OCI-LY7 (cell line): Measurements from ENCODE around the gene FBXL17. TPM values are rescaled to one million over a fixed set of nuclear protein-coding genes. Genes with fewer than 3 reads are reported as not detected.

Experiments used
- BruUV-seq: library from RNA; stranded (reverse); fragments of 400-500 nt; replicated peaks from 2 replicates; lab custom pipeline; 2021; lab: Mats Ljungman, UMichigan
- CTCF ChIA-PET: fragments of 300-600 bp; sonication (Branson Sonifier 250); formaldehyde crosslinking; loops from one replicate; lab custom pipeline; 2022; ENCODE audit warnings: antibody characterized with exemption; ENCODE audit not compliant: unreplicated experiment; lab: Charles Lee
- POLR2A ChIA-PET: fragments of 300-600 bp; sonication (Branson Sonifier 250); formaldehyde crosslinking; loops from one replicate; lab custom pipeline; 2022; ENCODE audit warnings: antibody characterized with exemption; lab: Charles Lee
- DNase-seq: peaks from one replicate; pipeline ENCODE4 v3.0.0-alpha.2; 2015; ENCODE audit warnings: low spot score
- H2AFZ ChIP-seq: fragments of 200-600 bp; sonication (generic), shearing (Covaris generic); 2 replicates; pipeline ENCODE4 v1.6.1; 2014; ENCODE audit warnings: mild to moderate bottlenecking, antibody characterized with exemption, low read length, moderate library complexity
- H3K27ac ChIP-seq: fragments of 200-600 bp; sonication (generic); 2 replicates; pipeline ENCODE4 v1.5.1; 2014; ENCODE audit warnings: mixed run types, low read depth, mild to moderate bottlenecking, moderate library complexity, low read length, inconsistent platforms; ENCODE audit not compliant: poor library complexity, severe bottlenecking
- H3K36me3 ChIP-seq: fragments of 200-600 bp; sonication (generic); 2 replicates; pipeline ENCODE4 v1.6.1; 2014; ENCODE audit warnings: mild to moderate bottlenecking, antibody characterized with exemption, low read length, moderate library complexity, mixed read lengths; ENCODE audit not compliant: insufficient read depth
- H3K4me1 ChIP-seq: fragments of 200-600 bp; sonication (generic); 2 replicates; pipeline ENCODE4 v1.5.1; 2014; ENCODE audit warnings: mild to moderate bottlenecking, low read length; ENCODE audit not compliant: insufficient read depth, poor library complexity, severe bottlenecking
- H3K4me2 ChIP-seq: fragments of 200-600 bp; sonication (generic); 2 replicates; pipeline ENCODE4 v1.6.1; 2014; ENCODE audit warnings: mild to moderate bottlenecking, low read length
- H3K4me3 ChIP-seq: fragments of 200-600 bp; sonication (generic); 2 replicates; pipeline ENCODE4 v1.5.1; 2014; ENCODE audit warnings: mild to moderate bottlenecking, low read depth, low read length; ENCODE audit not compliant: poor library complexity, severe bottlenecking
- H3K79me2 ChIP-seq: fragments of 200-600 bp; sonication (generic); 2 replicates; pipeline ENCODE4 v1.6.1; 2016; ENCODE audit warnings: low read depth, mild to moderate bottlenecking, low read length, moderate library complexity, mixed read lengths; ENCODE audit not compliant: insufficient read depth
- H3K9me2 ChIP-seq: fragments of 200-600 bp; sonication (generic); 2 replicates; pipeline ENCODE4 v1.6.1; 2016; ENCODE audit warnings: mild to moderate bottlenecking, low read length, mixed read lengths; ENCODE audit not compliant: insufficient read depth
- H3K9me3 ChIP-seq: fragments of 200-600 bp; sonication (generic); 2 replicates; pipeline ENCODE4 v1.6.1; 2014; ENCODE audit warnings: mild to moderate bottlenecking, mixed run types, low read length, mixed read lengths
- H4K20me1 ChIP-seq: fragments of 200-600 bp; sonication (generic); 2 replicates; pipeline ENCODE4 v1.6.1; 2014; ENCODE audit warnings: mild to moderate bottlenecking, antibody characterized with exemption, low read length, moderate library complexity, mixed read lengths; ENCODE audit not compliant: insufficient read depth
- CTCF ChIP-seq: fragments of 200-600 bp; sonication (generic); conservative IDR thresholded peaks from 2 replicates; pipeline ENCODE4 v1.5.1; 2014; ENCODE audit warnings: mild to moderate bottlenecking, antibody characterized with exemption, low read length, moderate library complexity, mixed read lengths
- EZH2phosphoT487 ChIP-seq: fragments of 200-600 bp; sonication (generic); IDR thresholded peaks from 2 replicates; pipeline ENCODE4 v1.6.1; 2018; ENCODE audit warnings: low read depth, borderline replicate concordance, mild to moderate bottlenecking, mixed run types, antibody characterized with exemption, low read length, moderate library complexity, mixed read lengths
- intact Hi-C: fragments of 100-400 bp; cut with micrococcal nuclease; formaldehyde crosslinking; loops from one replicate; pipeline ENCODE4 v1.10.0; 2022; ENCODE audit not compliant: unreplicated experiment
- total RNA-seq, 2 experiments: library from RNA; depleted of rRNA in 1 of 2; stranded (reverse); fragments of >200 nt in 1 of 2; shearing (Covaris generic) in 1 of 2; gene quantifications; 2 replicates each; pipeline ENCODE4 v1.2.3, GENCODE V29; 2014 to 2022

FBXL17 gene
- total RNA-seq, 2 experiments from 2014 or later: 10.2 to 21.6 TPM

GRCh38 chr5:107950776-107951175 is 431.1 kb downstream of the FBXL17 start:
- Histone ChIP-seq H3K79me2 (no peaks in the 10 kb centered on the region), H3K4me1 (no peaks in the 10 kb centered on the region), H3K36me3 (no peaks in the 10 kb centered on the region), H4K20me1 (no peaks in the 10 kb centered on the region), H3K4me2 (no peak overlapping the region), H3K4me3 (no peak overlapping the region), H2AFZ (no peak overlapping the region), H3K9me2 (no peaks in the 10 kb centered on the region), H3K27ac (no peak overlapping the region), H3K9me3 (no peaks in the 10 kb centered on the region)
- ChIA-PET POLR2A (interaction anchor here (1.3 kb wide), 1 partner anchor 59 kb away, joined by 3 read pairs; no protein-coding TSS in a partner anchor), CTCF (no interaction called here)
- intact Hi-C loops: no loop called here
- no TSS peak for BruUV-seq
- TF ChIP-seq EZH2phosphoT487 (no peak), CTCF (no peak)
- DNase-seq: no peak

GRCh38 chr5:107949688-107950341 is 432.1 kb downstream of the FBXL17 start:
- no peak overlapping the region for H3K4me2 ChIP-seq
- no peaks in the 10 kb centered on the region for H3K79me2 ChIP-seq
- H3K36me3 ChIP-seq: no peaks in the 10 kb centered on the region
- ChIA-PET POLR2A (no interaction called here), CTCF (no interaction called here)
- no peak overlapping the region for H3K27ac ChIP-seq
- H3K9me3 ChIP-seq: no peaks in the 10 kb centered on the region
- TF ChIP-seq CTCF (no peak), EZH2phosphoT487 (no peak)
- H3K4me3 ChIP-seq: no peak overlapping the region
- DNase-seq: no peak
- no peaks in the 10 kb centered on the region for H4K20me1 ChIP-seq
- H2AFZ ChIP-seq: no peak overlapping the region
- no peaks in the 10 kb centered on the region; the same call in 1 of the 2 replicates for H3K9me2 ChIP-seq
- no TSS peak for BruUV-seq
- intact Hi-C loops: no loop called here
- no peaks in the 10 kb centered on the region for H3K4me1 ChIP-seq

- ChIA-PET POLR2A (no interaction called here), CTCF (no interaction called here)
- Histone ChIP-seq H3K4me1 (no peaks in the 10 kb centered on the region), H3K27ac (no peak overlapping the region), H4K20me1 (no peaks in the 10 kb centered on the region), H3K9me2 (no peaks in the 10 kb centered on the region; the same call in 1 of the 2 replicates), H3K9me3 (no peaks in the 10 kb centered on the region), H3K4me3 (no peak overlapping the region), H3K4me2 (no peak overlapping the region), H3K36me3 (no peaks in the 10 kb centered on the region), H3K79me2 (no peaks in the 10 kb centered on the region), H2AFZ (no peak overlapping the region)
- DNase-seq: no peak
- no peak for TF ChIP-seq CTCF
- no peak for TF ChIP-seq EZH2phosphoT487
- BruUV-seq: no TSS peak
- intact Hi-C loops: no loop called here
Measured at GRCh38 chr5:107948377-107948776, 433.5 kb downstream of the FBXL17 start.
